OCI-LY3 (cell line): ENCODE results near the gene DYNC1H1.

Experiments
- EZH2phosphoT487 ChIP-seq: fragments of 200-600 bp; shearing (Covaris generic); IDR thresholded peaks from 2 replicates; pipeline ENCODE4 v1.6.1; 2018; ENCODE audit warnings: antibody characterized with exemption, mixed run types, low read depth
- TF ChIP-seq, protein P1 (sequence below): fragments of 200-600, 300-600 bp; sonication (generic); IDR thresholded peaks from 2 replicates; pipeline ENCODE4 v1.5.1; 2014; ENCODE audit warnings: antibody characterized with exemption, low read length, low read depth

DNA sequence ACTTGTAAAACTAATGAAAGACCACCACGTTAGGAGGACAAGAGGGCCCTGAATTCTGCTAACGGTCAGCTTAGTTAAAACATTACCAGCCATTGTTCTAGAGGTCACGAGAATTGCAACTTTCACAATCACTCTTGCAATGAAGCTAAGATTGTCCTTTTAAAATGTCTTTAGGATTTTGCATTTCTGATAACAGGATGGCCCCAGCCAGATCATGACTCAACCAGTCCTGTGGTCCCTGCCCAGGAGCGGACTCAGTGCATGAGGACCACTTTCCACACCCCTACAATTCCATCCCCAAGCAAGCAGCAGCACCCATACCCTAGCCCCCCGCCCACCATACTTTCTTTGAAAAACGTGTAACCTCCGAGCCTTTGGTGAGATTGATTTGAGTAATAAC is 93.8 kb downstream of the DYNC1H1 start:
- TF ChIP-seq EZH2phosphoT487, result no peak
- TF ChIP-seq, protein P1, sequence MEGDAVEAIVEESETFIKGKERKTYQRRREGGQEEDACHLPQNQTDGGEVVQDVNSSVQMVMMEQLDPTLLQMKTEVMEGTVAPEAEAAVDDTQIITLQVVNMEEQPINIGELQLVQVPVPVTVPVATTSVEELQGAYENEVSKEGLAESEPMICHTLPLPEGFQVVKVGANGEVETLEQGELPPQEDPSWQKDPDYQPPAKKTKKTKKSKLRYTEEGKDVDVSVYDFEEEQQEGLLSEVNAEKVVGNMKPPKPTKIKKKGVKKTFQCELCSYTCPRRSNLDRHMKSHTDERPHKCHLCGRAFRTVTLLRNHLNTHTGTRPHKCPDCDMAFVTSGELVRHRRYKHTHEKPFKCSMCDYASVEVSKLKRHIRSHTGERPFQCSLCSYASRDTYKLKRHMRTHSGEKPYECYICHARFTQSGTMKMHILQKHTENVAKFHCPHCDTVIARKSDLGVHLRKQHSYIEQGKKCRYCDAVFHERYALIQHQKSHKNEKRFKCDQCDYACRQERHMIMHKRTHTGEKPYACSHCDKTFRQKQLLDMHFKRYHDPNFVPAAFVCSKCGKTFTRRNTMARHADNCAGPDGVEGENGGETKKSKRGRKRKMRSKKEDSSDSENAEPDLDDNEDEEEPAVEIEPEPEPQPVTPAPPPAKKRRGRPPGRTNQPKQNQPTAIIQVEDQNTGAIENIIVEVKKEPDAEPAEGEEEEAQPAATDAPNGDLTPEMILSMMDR, result no peak
